ENCODE measurements around the gene DUS1L. TPM values are rescaled to one million over a fixed set of nuclear protein-coding genes. Genes with fewer than 3 reads are reported as not detected.
A peak's percentile ranks its signal among the peaks of the same experiment; 100 is the strongest.

The DUS1L gene
- total and polyA plus RNA-seq, 2 experiments from 2014 or later: 66.0 to 122 TPM

GRCh38 chr17:82021900-82022309 is 43.7 kb downstream of the DUS1L start:
- no peaks in the 10 kb centered on the region for H3K36me3 ChIP-seq (ENCODE audit: insufficient read depth)
- H3K27ac ChIP-seq (ENCODE audit: low read depth): no peak overlapping the region
- no peak overlapping the region for H2AFZ ChIP-seq
- no peaks in the 10 kb centered on the region for H3K27me3 ChIP-seq (ENCODE audit: insufficient read depth)
- TF ChIP-seq ZNF114 (CRISPR knock-in tag; IDR thresholded peaks at IDR 0.05): no peak
- TF ChIP-seq, protein P1, sequence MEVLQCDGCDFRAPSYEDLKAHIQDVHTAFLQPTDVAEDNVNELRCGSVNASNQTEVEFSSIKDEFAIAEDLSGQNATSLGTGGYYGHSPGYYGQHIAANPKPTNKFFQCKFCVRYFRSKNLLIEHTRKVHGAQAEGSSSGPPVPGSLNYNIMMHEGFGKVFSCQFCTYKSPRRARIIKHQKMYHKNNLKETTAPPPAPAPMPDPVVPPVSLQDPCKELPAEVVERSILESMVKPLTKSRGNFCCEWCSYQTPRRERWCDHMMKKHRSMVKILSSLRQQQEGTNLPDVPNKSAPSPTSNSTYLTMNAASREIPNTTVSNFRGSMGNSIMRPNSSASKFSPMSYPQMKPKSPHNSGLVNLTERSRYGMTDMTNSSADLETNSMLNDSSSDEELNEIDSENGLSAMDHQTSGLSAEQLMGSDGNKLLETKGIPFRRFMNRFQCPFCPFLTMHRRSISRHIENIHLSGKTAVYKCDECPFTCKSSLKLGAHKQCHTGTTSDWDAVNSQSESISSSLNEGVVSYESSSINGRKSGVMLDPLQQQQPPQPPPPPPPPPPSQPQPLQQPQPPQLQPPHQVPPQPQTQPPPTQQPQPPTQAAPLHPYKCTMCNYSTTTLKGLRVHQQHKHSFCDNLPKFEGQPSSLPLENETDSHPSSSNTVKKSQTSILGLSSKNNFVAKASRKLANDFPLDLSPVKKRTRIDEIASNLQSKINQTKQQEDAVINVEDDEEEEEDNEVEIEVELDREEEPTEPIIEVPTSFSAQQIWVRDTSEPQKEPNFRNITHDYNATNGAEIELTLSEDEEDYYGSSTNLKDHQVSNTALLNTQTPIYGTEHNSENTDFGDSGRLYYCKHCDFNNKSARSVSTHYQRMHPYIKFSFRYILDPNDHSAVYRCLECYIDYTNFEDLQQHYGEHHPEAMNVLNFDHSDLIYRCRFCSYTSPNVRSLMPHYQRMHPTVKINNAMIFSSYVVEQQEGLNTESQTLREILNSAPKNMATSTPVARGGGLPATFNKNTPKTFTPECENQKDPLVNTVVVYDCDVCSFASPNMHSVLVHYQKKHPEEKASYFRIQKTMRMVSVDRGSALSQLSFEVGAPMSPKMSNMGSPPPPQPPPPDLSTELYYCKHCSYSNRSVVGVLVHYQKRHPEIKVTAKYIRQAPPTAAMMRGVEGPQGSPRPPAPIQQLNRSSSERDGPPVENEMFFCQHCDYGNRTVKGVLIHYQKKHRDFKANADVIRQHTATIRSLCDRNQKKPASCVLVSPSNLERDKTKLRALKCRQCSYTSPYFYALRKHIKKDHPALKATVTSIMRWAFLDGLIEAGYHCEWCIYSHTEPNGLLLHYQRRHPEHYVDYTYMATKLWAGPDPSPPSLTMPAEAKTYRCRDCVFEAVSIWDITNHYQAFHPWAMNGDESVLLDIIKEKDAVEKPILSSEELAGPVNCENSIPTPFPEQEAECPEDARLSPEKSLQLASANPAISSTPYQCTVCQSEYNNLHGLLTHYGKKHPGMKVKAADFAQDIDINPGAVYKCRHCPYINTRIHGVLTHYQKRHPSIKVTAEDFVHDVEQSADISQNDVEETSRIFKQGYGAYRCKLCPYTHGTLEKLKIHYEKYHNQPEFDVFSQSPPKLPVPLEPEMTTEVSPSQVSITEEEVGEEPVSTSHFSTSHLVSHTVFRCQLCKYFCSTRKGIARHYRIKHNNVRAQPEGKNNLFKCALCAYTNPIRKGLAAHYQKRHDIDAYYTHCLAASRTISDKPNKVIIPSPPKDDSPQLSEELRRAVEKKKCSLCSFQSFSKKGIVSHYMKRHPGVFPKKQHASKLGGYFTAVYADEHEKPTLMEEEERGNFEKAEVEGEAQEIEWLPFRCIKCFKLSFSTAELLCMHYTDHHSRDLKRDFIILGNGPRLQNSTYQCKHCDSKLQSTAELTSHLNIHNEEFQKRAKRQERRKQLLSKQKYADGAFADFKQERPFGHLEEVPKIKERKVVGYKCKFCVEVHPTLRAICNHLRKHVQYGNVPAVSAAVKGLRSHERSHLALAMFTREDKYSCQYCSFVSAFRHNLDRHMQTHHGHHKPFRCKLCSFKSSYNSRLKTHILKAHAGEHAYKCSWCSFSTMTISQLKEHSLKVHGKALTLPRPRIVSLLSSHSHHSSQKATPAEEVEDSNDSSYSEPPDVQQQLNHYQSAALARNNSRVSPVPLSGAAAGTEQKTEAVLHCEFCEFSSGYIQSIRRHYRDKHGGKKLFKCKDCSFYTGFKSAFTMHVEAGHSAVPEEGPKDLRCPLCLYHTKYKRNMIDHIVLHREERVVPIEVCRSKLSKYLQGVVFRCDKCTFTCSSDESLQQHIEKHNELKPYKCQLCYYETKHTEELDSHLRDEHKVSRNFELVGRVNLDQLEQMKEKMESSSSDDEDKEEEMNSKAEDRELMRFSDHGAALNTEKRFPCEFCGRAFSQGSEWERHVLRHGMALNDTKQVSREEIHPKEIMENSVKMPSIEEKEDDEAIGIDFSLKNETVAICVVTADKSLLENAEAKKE (CRISPR knock-in tag; IDR thresholded peaks at IDR 0.05): no peak
- TF ChIP-seq EZH2 (IDR thresholded peaks at IDR 0.05; ENCODE audit: low read depth, unreplicated experiment): no peak
- no peak for TF ChIP-seq EZH2phosphoT487 (IDR thresholded peaks at IDR 0.05; ENCODE audit: unreplicated experiment)
- TF ChIP-seq STAT1 (IDR thresholded peaks at IDR 0.05; ENCODE audit: unreplicated experiment): no peak
- no peak for TF ChIP-seq ETS1 (IDR thresholded peaks at IDR 0.05)
- TF ChIP-seq ZNF331 (CRISPR knock-in tag; IDR thresholded peaks at IDR 0.05; ENCODE audit: low read depth): no peak
- TF ChIP-seq, protein P2, sequence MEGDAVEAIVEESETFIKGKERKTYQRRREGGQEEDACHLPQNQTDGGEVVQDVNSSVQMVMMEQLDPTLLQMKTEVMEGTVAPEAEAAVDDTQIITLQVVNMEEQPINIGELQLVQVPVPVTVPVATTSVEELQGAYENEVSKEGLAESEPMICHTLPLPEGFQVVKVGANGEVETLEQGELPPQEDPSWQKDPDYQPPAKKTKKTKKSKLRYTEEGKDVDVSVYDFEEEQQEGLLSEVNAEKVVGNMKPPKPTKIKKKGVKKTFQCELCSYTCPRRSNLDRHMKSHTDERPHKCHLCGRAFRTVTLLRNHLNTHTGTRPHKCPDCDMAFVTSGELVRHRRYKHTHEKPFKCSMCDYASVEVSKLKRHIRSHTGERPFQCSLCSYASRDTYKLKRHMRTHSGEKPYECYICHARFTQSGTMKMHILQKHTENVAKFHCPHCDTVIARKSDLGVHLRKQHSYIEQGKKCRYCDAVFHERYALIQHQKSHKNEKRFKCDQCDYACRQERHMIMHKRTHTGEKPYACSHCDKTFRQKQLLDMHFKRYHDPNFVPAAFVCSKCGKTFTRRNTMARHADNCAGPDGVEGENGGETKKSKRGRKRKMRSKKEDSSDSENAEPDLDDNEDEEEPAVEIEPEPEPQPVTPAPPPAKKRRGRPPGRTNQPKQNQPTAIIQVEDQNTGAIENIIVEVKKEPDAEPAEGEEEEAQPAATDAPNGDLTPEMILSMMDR (conservative IDR thresholded peaks at IDR 0.05; ENCODE audit: low read depth in 2 of 2): no peak
- no peak for TF ChIP-seq JUNB (IDR thresholded peaks at IDR 0.05; ENCODE audit: unreplicated experiment)
- TF ChIP-seq CREB1 (CRISPR knock-in tag; IDR thresholded peaks at IDR 0.05; ENCODE audit: low read depth): no peak
- TF ChIP-seq POLR2AphosphoS5 (IDR thresholded peaks at IDR 0.05; ENCODE audit: low read depth): no peak
- no peak for TF ChIP-seq REST (IDR thresholded peaks at IDR 0.05; ENCODE audit: unreplicated experiment)
- TF ChIP-seq NANOG (IDR thresholded peaks at IDR 0.05; ENCODE audit: borderline replicate concordance): no peak
- peaks cover 11% of the 10 kb centered on the region for H3K4me1 Mint-ChIP-seq
- peak overlapping the region; percentile 85 for H3K4me3 Mint-ChIP-seq
- DNase-seq (ENCODE audit: low spot score) (no peak), ATAC-seq (no peak)
- peak overlapping the region; percentile 95 for H3K4me2 ChIP-seq
- peaks cover 26% of the 10 kb centered on the region for H3K27me3 Mint-ChIP-seq (ENCODE audit: insufficient read depth, low read depth, poor library complexity)
- H3K9me3 Mint-ChIP-seq: no peaks in the 10 kb centered on the region; the same call in 2 of the 3 replicates
- H3F3A ChIP-seq (replicated peaks; ENCODE audit: low read depth): peaks cover 13% of the 10 kb centered on the region; the same call in 1 of the 2 replicates
- H3K79me2 ChIP-seq (replicated peaks; ENCODE audit: insufficient read depth): peaks cover 15% of the 10 kb centered on the region
- peaks cover 6% of the 10 kb centered on the region for H3K36me3 Mint-ChIP-seq (ENCODE audit: low read depth)
- H3K9me2 ChIP-seq (ENCODE audit: insufficient read depth): no peaks in the 10 kb centered on the region
- peaks cover 5% of the 10 kb centered on the region; the same call in 1 of the 2 replicates for H3K4me1 ChIP-seq (ENCODE audit: insufficient read depth)
- H3K4me3 ChIP-seq: peak overlapping the region; percentile 98
- peaks cover 3% of the 10 kb centered on the region for H4K20me1 ChIP-seq (replicated peaks; ENCODE audit: insufficient read depth)
- H3K27ac Mint-ChIP-seq: peak overlapping the region; percentile 84

Data from GM23338 (cell line).